AG04449 (cell line): Measurements from ENCODE around the gene ITPR1.

Experiments used
- CTCF ChIA-PET: fragments of 350-600 bp; formaldehyde crosslinking; extraction: SDS; loops from one replicate; lab custom pipeline; 2021; ENCODE audit warnings: antibody characterized with exemption; lab: Yijun Ruan, JAX
- POLR2A ChIA-PET: fragments of 400-600, 350-600 bp; formaldehyde crosslinking; extraction: SDS; loops from one replicate; lab custom pipeline; 2020; ENCODE audit warnings: antibody characterized with exemption, inconsistent platforms; lab: Yijun Ruan, JAX
- DNase-seq: peaks from one replicate; pipeline ENCODE4 v3.0.0-alpha.2; 2010; ENCODE audit warnings: low read depth, low spot score
- H3K4me3 ChIP-seq: 2 replicates; pipeline ENCODE4 v1.5.1; 2011; ENCODE audit warnings: low read depth, mild to moderate bottlenecking, control low read depth, low read length
- TF ChIP-seq, protein P1 (sequence below): IDR thresholded peaks from one replicate; pipeline ENCODE4 v1.5.1; 2011; ENCODE audit warnings: mild to moderate bottlenecking, moderate library complexity, low read length, control low read depth, inconsistent platforms; ENCODE audit not compliant: insufficient read depth; ENCODE audit errors: missing control alignments

ITPR1 gene

DNA sequence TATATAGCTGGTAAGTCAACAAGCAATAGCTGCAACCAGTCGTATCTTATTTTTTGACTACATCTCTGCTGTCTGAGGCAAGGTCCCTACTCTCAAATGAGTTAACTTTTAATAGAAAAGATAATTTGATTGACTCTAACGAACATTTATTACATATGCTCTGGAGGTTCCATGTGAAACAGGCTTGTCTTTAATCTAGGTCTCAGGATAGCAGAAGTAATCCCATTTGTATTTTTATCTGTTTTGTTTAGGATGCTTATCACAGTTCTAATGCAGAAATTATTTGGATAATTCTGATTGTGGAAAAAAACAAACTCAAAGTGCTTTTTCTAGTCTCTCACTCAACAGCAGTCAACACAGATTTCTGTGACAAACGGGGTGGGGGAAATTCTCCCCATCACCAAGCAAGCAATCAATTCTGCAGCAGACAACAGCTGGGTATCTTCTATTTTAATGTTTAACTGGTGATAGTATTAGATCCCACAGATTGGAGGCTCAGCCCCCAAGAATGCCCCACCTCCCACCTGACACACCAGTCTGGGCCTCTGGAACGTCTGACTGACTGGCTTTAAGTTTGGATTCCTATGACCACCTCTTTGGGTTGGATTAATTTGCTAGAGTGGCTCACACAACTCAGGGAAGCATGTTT is 58.8 kb downstream of the ITPR1 start:
- H3K4me3 ChIP-seq: no peak overlapping the region
- DNase-seq: no peak
- ChIA-PET POLR2A (no interaction called here), CTCF (no interaction called here)
- TF ChIP-seq, protein P1, sequence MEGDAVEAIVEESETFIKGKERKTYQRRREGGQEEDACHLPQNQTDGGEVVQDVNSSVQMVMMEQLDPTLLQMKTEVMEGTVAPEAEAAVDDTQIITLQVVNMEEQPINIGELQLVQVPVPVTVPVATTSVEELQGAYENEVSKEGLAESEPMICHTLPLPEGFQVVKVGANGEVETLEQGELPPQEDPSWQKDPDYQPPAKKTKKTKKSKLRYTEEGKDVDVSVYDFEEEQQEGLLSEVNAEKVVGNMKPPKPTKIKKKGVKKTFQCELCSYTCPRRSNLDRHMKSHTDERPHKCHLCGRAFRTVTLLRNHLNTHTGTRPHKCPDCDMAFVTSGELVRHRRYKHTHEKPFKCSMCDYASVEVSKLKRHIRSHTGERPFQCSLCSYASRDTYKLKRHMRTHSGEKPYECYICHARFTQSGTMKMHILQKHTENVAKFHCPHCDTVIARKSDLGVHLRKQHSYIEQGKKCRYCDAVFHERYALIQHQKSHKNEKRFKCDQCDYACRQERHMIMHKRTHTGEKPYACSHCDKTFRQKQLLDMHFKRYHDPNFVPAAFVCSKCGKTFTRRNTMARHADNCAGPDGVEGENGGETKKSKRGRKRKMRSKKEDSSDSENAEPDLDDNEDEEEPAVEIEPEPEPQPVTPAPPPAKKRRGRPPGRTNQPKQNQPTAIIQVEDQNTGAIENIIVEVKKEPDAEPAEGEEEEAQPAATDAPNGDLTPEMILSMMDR: no peak

DNA sequence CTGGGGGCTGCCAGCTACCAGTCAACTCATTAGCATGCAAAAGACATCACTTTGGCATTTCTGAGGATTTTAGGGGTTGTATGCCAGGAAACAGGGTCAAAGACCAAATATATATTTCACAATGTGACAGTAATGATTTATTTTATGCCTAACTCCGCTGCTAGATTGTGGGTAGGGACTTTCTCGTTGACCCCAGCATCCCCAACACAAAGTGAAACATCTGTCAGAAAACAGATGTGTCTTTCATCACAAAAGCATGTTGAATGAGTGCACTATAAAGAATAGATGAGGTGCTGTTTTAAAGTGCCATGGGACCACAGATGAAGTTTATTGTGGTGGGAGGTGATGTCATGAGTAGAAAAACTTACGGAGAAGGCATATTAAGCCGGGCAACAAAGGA is 59.7 kb downstream of the ITPR1 start:
- ChIA-PET CTCF (no interaction called here), POLR2A (no interaction called here)
- no peak overlapping the region for H3K4me3 ChIP-seq
- DNase-seq: no peak
- TF ChIP-seq, protein P1: no peak

DNA sequence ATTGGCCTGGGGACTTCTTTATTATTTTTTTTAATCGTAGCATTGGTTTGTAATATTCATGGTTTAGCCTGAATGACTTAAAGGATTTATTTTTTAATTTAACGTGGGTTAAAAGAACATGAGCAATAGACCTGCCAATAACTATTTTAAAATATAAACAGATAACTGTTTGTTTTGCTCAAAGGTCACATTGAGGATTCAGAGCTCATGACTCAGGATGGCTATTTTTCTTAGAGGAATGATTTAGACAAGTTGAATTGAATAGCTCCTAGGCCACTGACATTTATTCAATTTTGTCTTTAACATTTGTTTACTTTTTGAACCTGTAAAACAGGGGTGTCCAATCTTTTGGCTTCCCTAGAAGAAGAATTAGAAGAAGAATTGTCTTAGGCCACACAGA is 68.5 kb downstream of the ITPR1 start:
- no peak for DNase-seq
- TF ChIP-seq, protein P1: no peak
- ChIA-PET CTCF (no interaction called here), POLR2A (no interaction called here)
- no peak overlapping the region for H3K4me3 ChIP-seq

DNA sequence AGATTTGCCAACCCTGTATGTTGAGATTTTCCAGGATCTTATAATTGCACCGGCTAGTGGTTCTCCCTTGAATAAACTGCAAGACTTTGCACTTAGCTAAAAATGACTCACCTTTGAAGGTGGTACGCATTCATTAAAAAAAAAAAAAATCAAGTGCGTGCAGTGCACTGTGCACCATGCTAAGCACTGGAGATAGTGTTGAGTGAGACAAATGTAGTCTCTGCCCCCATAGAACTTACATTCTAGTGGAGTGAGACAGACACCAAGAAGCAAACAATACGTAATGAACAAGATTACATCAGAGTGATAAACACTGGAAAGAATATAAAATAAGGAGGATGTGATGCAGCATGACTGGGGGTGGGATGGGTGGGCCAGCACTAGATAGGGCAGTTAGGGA is 69.4 kb downstream of the ITPR1 start:
- no peak overlapping the region for H3K4me3 ChIP-seq
- CTCF ChIA-PET: no interaction called here
- TF ChIP-seq, protein P1: no peak
- DNase-seq: no peak
- POLR2A ChIA-PET: no interaction called here

DNA sequence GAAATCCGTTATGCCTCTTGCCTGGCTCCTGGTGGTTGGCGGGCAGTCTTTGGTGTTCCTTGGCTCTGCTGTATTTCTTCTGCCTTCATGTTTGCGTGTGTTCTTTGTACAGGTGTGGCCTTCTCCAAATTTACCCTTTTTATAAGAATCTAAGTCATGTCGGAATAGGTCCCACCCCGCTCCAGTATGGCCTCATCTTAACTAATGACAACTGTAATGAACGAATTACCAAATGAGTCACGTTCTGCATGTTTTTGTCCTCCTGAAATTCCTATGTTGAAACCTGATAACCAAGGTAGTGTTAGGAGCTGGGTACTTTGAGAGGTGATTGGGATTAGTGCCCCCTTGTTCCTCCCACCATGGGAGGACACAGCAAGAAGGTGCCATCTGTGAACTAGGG is 71.1 kb downstream of the ITPR1 start:
- TF ChIP-seq, protein P1: no peak
- ChIA-PET CTCF (no interaction called here), POLR2A (no interaction called here)
- no peak for DNase-seq
- H3K4me3 ChIP-seq: no peak overlapping the region

DNA sequence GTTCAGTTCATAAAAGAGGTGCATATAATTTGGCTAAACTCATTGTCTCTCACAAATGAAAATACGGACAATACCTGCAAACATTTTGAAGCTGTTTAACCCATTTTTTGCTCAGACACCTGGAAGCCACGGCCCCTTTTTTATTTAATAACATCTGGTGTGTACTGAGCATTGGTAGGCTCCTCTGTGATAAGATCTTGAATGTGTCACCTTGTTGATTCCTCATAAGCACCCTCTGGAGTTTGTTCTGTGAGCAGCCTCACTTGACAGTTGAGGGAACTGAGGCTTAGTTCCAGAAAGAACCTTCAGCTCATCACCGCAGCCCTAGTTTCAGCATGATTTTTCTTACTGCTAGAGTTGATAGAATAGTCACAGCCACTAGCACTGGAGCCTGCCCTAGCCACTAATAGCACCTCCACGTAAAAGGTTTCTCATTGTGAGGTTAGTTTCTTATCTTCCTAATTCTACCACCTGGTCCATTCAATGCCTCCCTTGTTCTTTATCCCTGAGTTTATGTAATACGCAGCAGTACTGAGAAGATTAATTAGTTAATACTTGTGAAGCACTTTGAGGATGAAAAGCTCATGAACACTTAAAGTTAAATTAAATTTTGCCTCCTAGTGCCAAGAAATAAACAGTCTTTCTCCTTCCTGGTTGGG is 71.9 kb downstream of the ITPR1 start:
- POLR2A ChIA-PET: no interaction called here

More for the DNA sequence above, 71.9 kb downstream of the ITPR1 start:
- CTCF ChIA-PET: interaction anchor here (2.0 kb wide), 1 partner anchor 214 kb away, joined by 4 read pairs; no protein-coding TSS in a partner anchor
- no peak for DNase-seq
- TF ChIP-seq, protein P1: no peak
- H3K4me3 ChIP-seq: no peak overlapping the region
